Spinal cord (tissue), 10 donors: ENCODE data around the gene ILF2. TPM values are rescaled to one million over a fixed set of nuclear protein-coding genes. Genes with fewer than 3 reads are reported as not detected.

ENCODE experiments used
- DNase-seq, 6 donors: peaks; one replicate each; pipeline versions ENCODE4 v3.0.0 to v3.0.0-alpha.2; 2013 to 2015; ENCODE audit warnings: low spot score in 6 of 6, low read depth in 4 of 6
- H3K27ac ChIP-seq: one replicate; pipeline ENCODE4 v1.5.1; 2013; ENCODE audit warnings: low read depth, low read length, control low read depth
- H3K27me3 ChIP-seq: one replicate; pipeline ENCODE4 v1.6.1; 2013; ENCODE audit warnings: low read length; ENCODE audit not compliant: control insufficient read depth, insufficient read depth
- H3K36me3 ChIP-seq: one replicate; pipeline ENCODE4 v1.6.1; 2013; ENCODE audit warnings: low read length; ENCODE audit not compliant: control insufficient read depth, insufficient read depth
- H3K4me1 ChIP-seq: one replicate; pipeline ENCODE4 v1.6.1; 2013; ENCODE audit warnings: low read length; ENCODE audit not compliant: control insufficient read depth, insufficient read depth
- H3K4me3 ChIP-seq: one replicate; pipeline ENCODE4 v1.5.1; 2013; ENCODE audit warnings: low read depth, low read length, control low read depth
- H3K9me3 ChIP-seq: one replicate; pipeline ENCODE4 v1.6.1; 2013; ENCODE audit warnings: low read length; ENCODE audit not compliant: control insufficient read depth, insufficient read depth
- WGBS: methylation state at CpG from one replicate; pipeline ENCODE4 v1.1.5; 2013; ENCODE audit warnings: missing lambda C conversion rate; ENCODE audit not compliant: insufficient coverage; 5-methylcytosine and 5-hydroxymethylcytosine counted together
- polyA plus RNA-seq, 2 donors: library from polyadenylated mRNA; unstranded; fragments of 120-200 nt; gene quantifications; one replicate each; pipeline ENCODE4 v1.2.1, GENCODE V29; 2013; ENCODE audit not compliant: insufficient read length in 2 of 2
- total RNA-seq, 2 donors: library from RNA; depleted of rRNA in 1 of 2; stranded (reverse); fragments of 120-200 nt in 1 of 2; fragments of >200 nt in 1 of 2; gene quantifications; one replicate each; pipeline versions ENCODE4 v1.2.3 to v1.2.4, GENCODE V29; 2013 to 2014
- donor health status: healthy.

ILF2 gene
- total and polyA plus RNA-seq, 4 donors, result 155 to 243 (median 211) TPM

DNA sequence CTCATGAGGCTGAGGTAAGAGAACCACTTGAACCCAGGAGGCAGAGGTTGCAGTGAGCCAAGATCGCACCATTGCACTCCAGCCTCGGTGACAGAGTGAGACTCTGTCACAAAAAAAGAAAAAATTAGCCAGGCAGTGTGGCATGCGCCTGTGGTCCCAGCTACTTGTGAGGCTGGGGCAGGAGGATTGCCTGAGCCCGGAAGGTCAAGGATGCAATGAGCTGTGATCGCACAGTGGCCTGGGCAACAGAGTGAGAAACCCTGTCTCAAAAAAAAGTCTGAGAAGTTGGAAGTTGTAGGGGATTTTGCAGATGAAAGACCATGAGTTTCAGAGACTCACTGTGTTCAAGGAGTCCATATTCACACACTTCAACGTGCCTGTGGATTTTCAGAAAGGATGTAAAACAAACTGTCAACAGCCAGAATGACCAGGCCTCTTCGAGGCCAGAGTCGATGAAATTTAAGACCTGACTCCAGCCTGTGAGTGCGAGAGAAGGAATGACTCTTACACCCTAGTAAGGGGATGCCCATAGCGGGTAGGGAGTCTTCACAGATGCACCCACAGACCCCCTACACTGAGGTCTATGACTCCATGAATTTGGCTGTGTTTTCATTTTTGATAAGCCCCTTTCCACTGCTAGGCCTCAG, 45.7 kb downstream of the ILF2 start:
- no peak for DNase-seq
- Histone ChIP-seq H3K4me1 (peaks cover 42% of the 10 kb centered on the region), H3K27ac (no peak overlapping the region), H3K4me3 (no peak overlapping the region), H3K36me3 (peaks cover 2% of the 10 kb centered on the region), H3K27me3 (no peaks in the 10 kb centered on the region), H3K9me3 (no peaks in the 10 kb centered on the region)
- WGBS, result 91% methylated on average over 7 of the region's 10 CpGs

- DNase-seq, result no peak
Observed at GRCh38 chr1:153623101-153623500, 47.7 kb downstream of the ILF2 start.

DNA sequence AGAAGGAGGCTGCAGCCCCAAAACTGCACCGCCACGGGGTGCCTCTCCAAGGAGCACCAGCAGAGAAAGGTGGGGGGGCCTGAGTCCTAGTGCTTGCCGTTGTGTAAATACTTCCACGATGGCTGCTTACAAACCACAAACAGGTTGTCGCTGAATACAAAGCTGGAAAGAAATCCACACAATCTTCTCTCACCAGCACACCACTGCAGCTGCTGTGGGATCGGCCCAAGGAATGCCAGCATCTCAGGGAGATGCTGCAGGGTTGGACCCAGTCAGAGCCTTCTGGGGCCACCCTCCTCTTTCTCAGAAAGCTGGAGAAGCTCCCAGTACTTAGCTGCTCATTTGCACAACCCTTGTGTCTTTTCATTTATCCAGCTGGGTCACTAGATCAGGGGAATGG, 51.6 kb downstream of the ILF2 start:
- no peak for DNase-seq
- H3K27me3 ChIP-seq, result no peaks in the 10 kb centered on the region
- no peak overlapping the region for H3K4me3 ChIP-seq
- peaks cover 4% of the 10 kb centered on the region for H3K36me3 ChIP-seq
- peaks cover 6% of the 10 kb centered on the region for H3K4me1 ChIP-seq
- 96% methylated on average over 5 of the region's 6 CpGs for WGBS
- H3K9me3 ChIP-seq, result no peaks in the 10 kb centered on the region
- H3K27ac ChIP-seq, result no peak overlapping the region

More at GRCh38 chr1:153623101-153623500, 47.7 kb downstream of the ILF2 start:
- no peak overlapping the region for H3K27ac ChIP-seq
- no peaks in the 10 kb centered on the region for H3K9me3 ChIP-seq
- H3K27me3 ChIP-seq, result no peaks in the 10 kb centered on the region
- peaks cover 4% of the 10 kb centered on the region for H3K36me3 ChIP-seq
- H3K4me1 ChIP-seq, result peaks cover 25% of the 10 kb centered on the region
- WGBS, result 66% methylated on average over 7 of the region's 7 CpGs
- H3K4me3 ChIP-seq, result no peak overlapping the region

- Histone ChIP-seq H3K9me3 (no peaks in the 10 kb centered on the region), H3K36me3 (peaks cover 4% of the 10 kb centered on the region), H3K27me3 (no peaks in the 10 kb centered on the region), H3K4me3 (no peak overlapping the region), H3K27ac (no peak overlapping the region), H3K4me1 (peaks cover 14% of the 10 kb centered on the region)
- DNase-seq, result peak in 1 of 6 donors; percentile 44
- 75% methylated on average over 6 of the region's 6 CpGs for WGBS
Observed at GRCh38 chr1:153617663-153618062, 53.1 kb downstream of the ILF2 start.

DNA sequence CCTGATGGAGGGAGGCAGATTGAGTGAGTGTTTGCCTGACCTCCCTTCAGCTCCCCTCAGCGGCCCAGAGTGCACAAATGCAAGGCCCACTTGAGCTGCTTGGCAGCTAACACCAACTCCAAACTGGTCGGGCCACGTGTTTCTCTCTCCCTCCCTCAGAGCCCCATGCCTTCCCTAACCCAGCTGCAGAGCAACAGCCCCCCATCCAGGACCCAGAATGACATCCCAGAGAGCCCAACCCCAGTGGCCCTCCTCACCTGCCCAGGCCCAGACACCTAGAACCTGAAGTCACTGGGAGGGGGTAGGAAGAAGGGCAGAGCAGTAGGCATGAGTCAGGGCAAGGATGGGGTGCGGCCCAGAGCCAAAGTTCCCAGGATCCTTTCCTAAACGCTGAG, 53.9 kb downstream of the ILF2 start:
- no peak overlapping the region for H3K27ac ChIP-seq

GRCh38 chr1:153616144-153616916, 54.5 kb downstream of the ILF2 start, which contains the start of gene S100A14:
S100A14 (minus strand) TSS chr1:153616325; CDS start chr1:153615858, 467 bp downstream.
- no peak within 1 kb of the TSS for H3K4me3 ChIP-seq
- no peak for DNase-seq
- H3K9me3 ChIP-seq, result no peaks in the 10 kb centered on the region
- H3K27ac ChIP-seq, result no peak within 1 kb of the TSS
- WGBS, result 74% methylated on average over 6 of the region's 10 CpGs
- H3K4me1 ChIP-seq, result peaks cover 24% of the 10 kb centered on the region
- no peaks in the 10 kb centered on the region for H3K27me3 ChIP-seq
- peaks cover 4% of the 10 kb centered on the region for H3K36me3 ChIP-seq

More for the DNA sequence above, 53.9 kb downstream of the ILF2 start:
- Histone ChIP-seq H3K9me3 (no peaks in the 10 kb centered on the region), H3K36me3 (peaks cover 4% of the 10 kb centered on the region), H3K27me3 (no peaks in the 10 kb centered on the region), H3K4me3 (no peak overlapping the region), H3K4me1 (peaks cover 22% of the 10 kb centered on the region)
- 78% methylated on average over 4 of the region's 5 CpGs for WGBS
- DNase-seq, result no peak

- Histone ChIP-seq H3K36me3 (peaks cover 4% of the 10 kb centered on the region), H3K9me3 (no peaks in the 10 kb centered on the region), H3K27ac (no peak overlapping the region), H3K4me3 (no peak overlapping the region), H3K27me3 (no peaks in the 10 kb centered on the region), H3K4me1 (peaks cover 30% of the 10 kb centered on the region)
- no peak for DNase-seq
- WGBS, result 80% methylated on average over 1 of the region's 2 CpGs
Observed at GRCh38 chr1:153615406-153615805, 55.4 kb downstream of the ILF2 start.

DNA sequence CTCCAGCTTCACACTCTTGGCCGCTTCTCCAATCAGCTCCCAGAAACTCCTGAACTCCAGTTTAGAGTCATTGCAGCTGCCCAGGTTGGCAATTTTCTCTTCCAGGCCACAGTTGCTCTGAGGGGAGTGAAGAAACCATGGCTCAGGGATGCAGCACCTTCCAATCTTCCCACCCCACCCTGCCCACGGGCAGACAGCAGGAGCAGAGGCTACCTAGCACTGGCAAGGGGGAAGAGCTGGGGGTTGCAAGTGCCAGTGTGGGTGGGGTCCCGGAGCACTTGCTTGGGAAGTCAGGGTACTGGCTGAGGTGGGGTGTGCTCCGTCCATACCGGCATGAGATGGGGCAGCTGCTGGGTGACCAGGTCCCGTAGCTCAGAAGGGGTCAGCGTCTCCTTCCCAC, 55.9 kb downstream of the ILF2 start:
- H3K4me1 ChIP-seq, result peaks cover 34% of the 10 kb centered on the region
- no peak for DNase-seq
- H3K36me3 ChIP-seq, result no peaks in the 10 kb centered on the region
- no peak overlapping the region for H3K27ac ChIP-seq
- no peaks in the 10 kb centered on the region for H3K27me3 ChIP-seq
- H3K4me3 ChIP-seq, result no peak overlapping the region
- H3K9me3 ChIP-seq, result no peaks in the 10 kb centered on the region
- 80% methylated on average over 1 of the region's 7 CpGs for WGBS

GRCh38 chr1:153614189-153614900, 56.4 kb downstream of the ILF2 start:
- no peak overlapping the region for H3K4me3 ChIP-seq
- H3K27ac ChIP-seq, result no peak overlapping the region
- no peaks in the 10 kb centered on the region for H3K27me3 ChIP-seq
- H3K36me3 ChIP-seq, result no peaks in the 10 kb centered on the region
- H3K4me1 ChIP-seq, result peaks cover 39% of the 10 kb centered on the region
- DNase-seq, result no peak
- WGBS, result 86% methylated on average over 2 of the region's 2 CpGs
- no peaks in the 10 kb centered on the region for H3K9me3 ChIP-seq
